ENCODE data around the gene MED27. TPM values are rescaled to one million over a fixed set of nuclear protein-coding genes. Genes with fewer than 3 reads are reported as not detected.
"Not testable (repeated sequence)": the region's sequence is repeated elsewhere in the genome, so short reads cannot be mapped to it uniquely, and the experiment has no call there.

MED27 gene
- total RNA-seq, 1 donor from 2014 or later = 17.7 TPM

GRCh38 chr9:131923132-131923671 is 156.5 kb downstream of the MED27 start:
- intact Hi-C loops (cut with DNase I) = no loop called here

DNA sequence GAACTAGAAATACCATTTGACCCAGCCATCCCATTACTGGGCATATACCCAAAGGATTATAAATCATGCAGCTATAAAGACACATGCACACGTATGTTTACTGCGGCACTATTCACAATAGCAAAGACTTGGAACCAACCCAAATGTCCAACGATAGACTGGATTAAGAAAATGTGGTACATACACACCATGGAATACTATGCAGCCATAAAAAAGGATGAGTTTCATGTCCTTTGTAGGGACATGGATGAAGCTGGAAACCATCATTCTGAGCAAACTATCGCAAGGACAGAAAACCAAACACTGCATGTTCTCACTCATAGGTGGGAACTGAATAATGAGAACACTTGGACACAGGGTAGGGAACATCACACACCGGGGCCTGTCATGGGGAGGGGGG is 158.0 kb downstream of the MED27 start:
- H3K27ac ChIP-seq; H3K4me3 ChIP-seq; DNase-seq (ENCODE audit: extremely low spot score in 2 of 2); H3K4me1 ChIP-seq; H3K9me3 ChIP-seq; H3K36me3 ChIP-seq; H3K27me3 ChIP-seq; intact Hi-C loops (cut with DNase I): not testable (repeated sequence)

More at GRCh38 chr9:131923132-131923671, 156.5 kb downstream of the MED27 start:
- H3K36me3 ChIP-seq = no peaks in the 10 kb centered on the region
- H3K27ac ChIP-seq = no peak overlapping the region
- no peaks in the 10 kb centered on the region for H3K27me3 ChIP-seq
- H3K9me3 ChIP-seq = no peaks in the 10 kb centered on the region
- no peak overlapping the region for H3K4me3 ChIP-seq
- TF ChIP-seq POLR2A (IDR thresholded peaks at IDR 0.05) = no peak
- no peak for TF ChIP-seq POLR2AphosphoS5 (IDR thresholded peaks at IDR 0.05; ENCODE audit: insufficient read depth in 1 of 2, low read depth in 1 of 2)
- no peak for TF ChIP-seq CTCF (IDR thresholded peaks at IDR 0.05)
- no peaks in the 10 kb centered on the region for H3K4me1 ChIP-seq
- DNase-seq (ENCODE audit: extremely low spot score in 2 of 2) = no peak

DNA sequence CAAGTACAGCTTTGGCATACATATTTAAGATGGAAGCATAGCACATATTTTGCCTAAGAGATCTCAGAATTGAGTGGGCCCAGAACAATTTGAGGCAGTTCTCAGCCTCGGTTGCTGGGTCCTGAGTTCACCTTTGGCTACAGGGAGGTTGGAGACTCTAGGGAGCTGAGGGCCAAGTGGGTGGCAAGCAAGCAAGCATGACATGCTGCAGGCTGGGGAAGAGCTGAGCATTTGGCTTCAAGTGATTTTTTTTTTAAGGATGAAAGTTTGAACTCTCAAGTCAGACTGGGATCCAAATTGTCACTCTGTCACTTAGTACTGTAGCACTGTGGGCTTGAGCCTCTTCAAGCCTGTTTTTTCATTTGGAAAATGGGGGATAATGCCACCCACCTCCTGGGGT is 160.5 kb downstream of the MED27 start:
- DNase-seq (ENCODE audit: extremely low spot score in 2 of 2) = no peak
- Histone ChIP-seq H3K36me3 (no peaks in the 10 kb centered on the region), H3K27ac (no peak overlapping the region), H3K4me3 (no peak overlapping the region), H3K27me3 (no peaks in the 10 kb centered on the region), H3K4me1 (no peaks in the 10 kb centered on the region), H3K9me3 (no peaks in the 10 kb centered on the region)
- intact Hi-C loops (cut with DNase I) = no loop called here
- TF ChIP-seq POLR2AphosphoS5 (IDR thresholded peaks at IDR 0.05; ENCODE audit: insufficient read depth in 1 of 2, low read depth in 1 of 2) (no peak), POLR2A (IDR thresholded peaks at IDR 0.05) (no peak), CTCF (IDR thresholded peaks at IDR 0.05) (no peak)

DNA sequence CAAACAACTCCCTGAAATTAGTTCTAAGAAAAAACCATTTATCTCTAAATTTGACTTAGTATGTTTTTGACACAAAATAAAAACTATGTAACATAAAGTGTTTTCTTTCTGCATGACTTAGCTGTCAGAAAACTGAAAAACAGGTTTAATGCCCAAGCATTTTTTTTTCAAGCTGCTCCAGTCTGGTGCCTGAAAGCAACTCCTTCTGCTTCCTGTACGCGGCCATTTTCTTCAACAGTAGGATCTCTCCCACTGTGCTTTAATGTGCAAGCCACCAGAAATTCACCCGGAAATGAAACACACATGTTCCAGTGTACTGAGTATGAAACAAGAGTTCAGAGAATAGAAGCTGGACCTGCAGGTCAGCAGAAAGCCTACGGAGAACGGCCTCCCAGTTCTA is 161.2 kb downstream of the MED27 start:
- Histone ChIP-seq H3K27ac (no peak overlapping the region), H3K4me3 (no peak overlapping the region), H3K36me3 (no peaks in the 10 kb centered on the region), H3K27me3 (no peaks in the 10 kb centered on the region), H3K4me1 (no peaks in the 10 kb centered on the region), H3K9me3 (no peaks in the 10 kb centered on the region)
- intact Hi-C loops (cut with DNase I) = no loop called here
- no peak for DNase-seq (ENCODE audit: extremely low spot score in 2 of 2)
- TF ChIP-seq POLR2A (IDR thresholded peaks at IDR 0.05) (no peak), CTCF (IDR thresholded peaks at IDR 0.05) (no peak), POLR2AphosphoS5 (IDR thresholded peaks at IDR 0.05; ENCODE audit: insufficient read depth in 1 of 2, low read depth in 1 of 2) (no peak)

- no peak for DNase-seq (ENCODE audit: extremely low spot score in 2 of 2)
- Histone ChIP-seq H3K4me1 (no peaks in the 10 kb centered on the region), H3K27me3 (no peaks in the 10 kb centered on the region), H3K9me3 (no peaks in the 10 kb centered on the region), H3K36me3 (no peaks in the 10 kb centered on the region), H3K27ac (no peak overlapping the region), H3K4me3 (no peak overlapping the region)
- intact Hi-C loops (cut with DNase I) = no loop called here
- TF ChIP-seq POLR2A (IDR thresholded peaks at IDR 0.05) (no peak), POLR2AphosphoS5 (IDR thresholded peaks at IDR 0.05; ENCODE audit: insufficient read depth in 1 of 2, low read depth in 1 of 2) (no peak), CTCF (IDR thresholded peaks at IDR 0.05) (no peak)
Observed at GRCh38 chr9:131917009-131917408, 162.7 kb downstream of the MED27 start.
